ENCODE results near the gene IQSEC3.

DNA sequence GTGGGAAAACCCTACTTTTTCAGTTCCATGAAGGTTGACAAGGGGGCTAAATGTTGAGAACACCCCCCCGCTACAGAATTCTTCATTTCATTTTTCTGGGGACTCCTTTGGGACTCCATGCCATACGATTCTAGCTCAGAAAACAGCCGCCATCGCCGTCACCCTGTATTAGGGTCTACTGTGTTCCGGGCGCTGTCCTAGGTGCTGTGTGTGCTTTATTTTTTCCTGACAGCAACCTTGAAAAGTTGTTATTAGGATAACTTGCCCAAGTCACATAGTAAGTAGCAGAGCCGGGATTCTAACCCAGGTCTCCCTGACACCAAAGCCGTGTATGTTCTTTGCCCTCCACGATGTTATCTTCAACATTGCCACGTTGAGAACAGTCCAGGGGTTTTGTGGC lies 55.1 kb downstream of the IQSEC3 start:
- TF ChIP-seq ZNF362 (tag by site-specific recombination; IDR thresholded peaks at IDR 0.05) (no peak), ZNF274 (IDR thresholded peaks at IDR 0.05; ENCODE audit: low read length) (no peak), ZNF274 (tag by site-specific recombination; IDR thresholded peaks at IDR 0.05; ENCODE audit: borderline replicate concordance) (no peak), PRDM1 (tag by site-specific recombination; IDR thresholded peaks at IDR 0.05) (no peak), IKZF3 (tag by site-specific recombination; IDR thresholded peaks at IDR 0.05) (no peak)
- TF ChIP-seq, protein P1, sequence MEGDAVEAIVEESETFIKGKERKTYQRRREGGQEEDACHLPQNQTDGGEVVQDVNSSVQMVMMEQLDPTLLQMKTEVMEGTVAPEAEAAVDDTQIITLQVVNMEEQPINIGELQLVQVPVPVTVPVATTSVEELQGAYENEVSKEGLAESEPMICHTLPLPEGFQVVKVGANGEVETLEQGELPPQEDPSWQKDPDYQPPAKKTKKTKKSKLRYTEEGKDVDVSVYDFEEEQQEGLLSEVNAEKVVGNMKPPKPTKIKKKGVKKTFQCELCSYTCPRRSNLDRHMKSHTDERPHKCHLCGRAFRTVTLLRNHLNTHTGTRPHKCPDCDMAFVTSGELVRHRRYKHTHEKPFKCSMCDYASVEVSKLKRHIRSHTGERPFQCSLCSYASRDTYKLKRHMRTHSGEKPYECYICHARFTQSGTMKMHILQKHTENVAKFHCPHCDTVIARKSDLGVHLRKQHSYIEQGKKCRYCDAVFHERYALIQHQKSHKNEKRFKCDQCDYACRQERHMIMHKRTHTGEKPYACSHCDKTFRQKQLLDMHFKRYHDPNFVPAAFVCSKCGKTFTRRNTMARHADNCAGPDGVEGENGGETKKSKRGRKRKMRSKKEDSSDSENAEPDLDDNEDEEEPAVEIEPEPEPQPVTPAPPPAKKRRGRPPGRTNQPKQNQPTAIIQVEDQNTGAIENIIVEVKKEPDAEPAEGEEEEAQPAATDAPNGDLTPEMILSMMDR (tag by site-specific recombination; IDR thresholded peaks at IDR 0.05), result no peak
